Panc1 (cell line): Measurements from ENCODE around the gene AKAP6. TPM values are rescaled to one million over a fixed set of nuclear protein-coding genes. Genes with fewer than 3 reads are reported as not detected.

Experiments used
- ATAC-seq: fragments of 200-7000 bp; cut with Tn5 transposase; 2 replicates; pipeline ENCODE4 v1.9.1; 2020; ENCODE audit warnings: mild to moderate bottlenecking, moderate library complexity
- BruUV-seq: library from RNA; stranded (reverse); fragments of 400-500 nt; replicated peaks from 2 replicates; lab custom pipeline; 2021; lab: Mats Ljungman, UMichigan
- CTCF ChIA-PET: fragments of 300-600 bp; sonication (Branson Sonifier 250); formaldehyde crosslinking; loops from one replicate; lab custom pipeline; 2022; ENCODE audit warnings: antibody characterized with exemption; lab: Charles Lee
- POLR2A ChIA-PET: fragments of 300-600 bp; sonication (Branson Sonifier 250); formaldehyde crosslinking; loops from one replicate; lab custom pipeline; 2022; ENCODE audit warnings: antibody characterized with exemption; lab: Charles Lee
- DNase-seq: peaks from one replicate; pipeline ENCODE4 v3.0.0-alpha.2; 2010; ENCODE audit warnings: low read depth, low spot score
- H3K27ac ChIP-seq: 2 replicates; pipeline ENCODE4 v1.5.1; 2011; ENCODE audit warnings: mild to moderate bottlenecking, low read length, inconsistent platforms
- H3K27me3 ChIP-seq: fragments of 200-500 bp; sonication (Bioruptor generic); 2 replicates; pipeline ENCODE4 v1.6.0; 2014; ENCODE audit warnings: low read length, inconsistent platforms; ENCODE audit not compliant: control insufficient read depth, insufficient read depth
- H3K36me3 ChIP-seq: fragments of 200-500 bp; sonication (Bioruptor generic); 2 replicates; pipeline ENCODE4 v1.5.1; 2014; ENCODE audit warnings: inconsistent platforms, mild to moderate bottlenecking, low read length, moderate library complexity; ENCODE audit not compliant: control insufficient read depth, insufficient read depth
- H3K4me1 ChIP-seq: 2 replicates; pipeline ENCODE4 v1.5.1; 2011; ENCODE audit warnings: inconsistent platforms, mild to moderate bottlenecking, low read length, moderate library complexity; ENCODE audit not compliant: control insufficient read depth, insufficient read depth
- H3K4me3 ChIP-seq, 2 experiments: 2 replicates each; pipeline ENCODE4 v1.5.1; 2011 to 2012; ENCODE audit warnings: low read depth in 2 of 2, low read length in 2 of 2, mild to moderate bottlenecking in 2 of 2, inconsistent platforms in 1 of 2, moderate library complexity in 1 of 2
- H3K9me3 ChIP-seq: fragments of 200-500 bp; sonication (Bioruptor generic); 2 replicates; pipeline ENCODE4 v1.5.1; 2014; ENCODE audit warnings: low read depth, mild to moderate bottlenecking, inconsistent platforms, low read length, moderate library complexity; ENCODE audit not compliant: control insufficient read depth, insufficient read depth
- CTCF ChIP-seq: fragments of 450-650 bp; IDR thresholded peaks from 2 replicates; pipeline ENCODE4 v1.5.1; 2017; ENCODE audit warnings: mild to moderate bottlenecking
- POLR2AphosphoS5 ChIP-seq: IDR thresholded peaks from 2 replicates; pipeline ENCODE4 v1.6.1; 2012; ENCODE audit warnings: mild to moderate bottlenecking, low read depth, low read length, moderate library complexity
- REST ChIP-seq, 2 experiments: IDR thresholded peaks; 2 replicates each; pipeline ENCODE4 v1.6.1; 2011 to 2012; ENCODE audit warnings: low read depth in 2 of 2, control low read depth in 1 of 2, low read length in 1 of 2, mild to moderate bottlenecking in 1 of 2, moderate library complexity in 1 of 2; ENCODE audit not compliant: insufficient read depth in 1 of 2
- SIN3A ChIP-seq: IDR thresholded peaks from 2 replicates; pipeline ENCODE4 v1.6.1; 2012; ENCODE audit warnings: low read depth, mild to moderate bottlenecking, low read length, moderate library complexity, borderline replicate concordance; ENCODE audit not compliant: insufficient read depth
- TCF7L2 ChIP-seq: IDR thresholded peaks from 2 replicates; pipeline ENCODE4 v1.6.1; 2011; ENCODE audit warnings: mild to moderate bottlenecking, low read depth, low read length, inconsistent platforms
- in situ Hi-C: cut with HindIII; loops from 2 replicates; pipeline ENCODE4 v1.10.0; 2016; ENCODE audit warnings: low sequenced_read_pairs, low pct_unique_long_range_greater_than_20kb
- intact Hi-C: fragments of 100-400 bp; cut with micrococcal nuclease; formaldehyde crosslinking; loops from one replicate; pipeline ENCODE4 v1.10.0; 2022; ENCODE audit not compliant: unreplicated experiment
- total RNA-seq: library from RNA; stranded (reverse); gene quantifications from one replicate; pipeline ENCODE4 v1.2.1, GENCODE V29; 2021; ENCODE audit not compliant: unreplicated experiment

AKAP6 gene
- total RNA-seq, 1 experiment from 2014 or later, result 0.82 TPM

DNA sequence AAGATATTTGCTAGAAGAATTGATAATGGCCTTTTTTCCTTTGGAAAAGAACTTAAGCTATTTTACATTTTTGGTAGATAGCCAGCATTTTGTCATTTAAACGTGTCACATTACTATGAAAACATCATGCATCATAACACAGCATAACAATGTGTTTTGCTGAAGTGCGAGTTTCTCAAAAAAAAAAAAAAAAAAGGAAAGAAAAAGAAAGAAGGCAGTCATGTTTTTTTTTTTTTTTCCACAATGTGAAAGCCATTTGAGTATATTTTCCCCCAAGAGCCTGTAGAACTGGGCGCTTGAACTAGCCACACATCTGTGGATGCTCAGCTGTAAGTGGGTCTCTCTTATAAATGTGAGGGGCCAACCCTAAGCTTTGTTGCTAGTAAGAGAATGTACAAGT, 300.1 kb downstream of the AKAP6 start:
- TF ChIP-seq CTCF (no peak), TCF7L2 (no peak), SIN3A (no peak), REST (IDR thresholded peaks at IDR 0.05; ENCODE audit: insufficient read depth in 1 of 2, low read depth in 2 of 2, low read length in 1 of 2) (no peak), POLR2AphosphoS5 (no peak)
- ChIA-PET CTCF (no interaction called here), POLR2A (no interaction called here)
- DNase-seq (no peak), ATAC-seq (no peak)
- Histone ChIP-seq H3K27me3 (no peaks in the 10 kb centered on the region), H3K4me1 (no peaks in the 10 kb centered on the region), H3K4me3 (no peak overlapping the region), H3K36me3 (no peaks in the 10 kb centered on the region), H3K9me3 (no peaks in the 10 kb centered on the region), H3K27ac (no peak overlapping the region)
- intact Hi-C loops, result no loop called here
- in situ Hi-C loops, result no loop called here
- no TSS peak for BruUV-seq

GRCh38 chr14:32630701-32631100, 301.6 kb downstream of the AKAP6 start:
- H3K36me3 ChIP-seq, result no peaks in the 10 kb centered on the region
- CTCF ChIA-PET, result no interaction called here
- no TSS peak for BruUV-seq
- no peaks in the 10 kb centered on the region for H3K27me3 ChIP-seq
- no peaks in the 10 kb centered on the region for H3K9me3 ChIP-seq
- DNase-seq (no peak), ATAC-seq (no peak)
- H3K4me1 ChIP-seq, result no peaks in the 10 kb centered on the region
- in situ Hi-C loops, result no loop called here
- intact Hi-C loops, result no loop called here
- TF ChIP-seq TCF7L2, result no peak
- TF ChIP-seq CTCF, result no peak
- TF ChIP-seq POLR2AphosphoS5, result no peak
- TF ChIP-seq REST (IDR thresholded peaks at IDR 0.05; ENCODE audit: insufficient read depth in 1 of 2, low read depth in 2 of 2, low read length in 1 of 2), result no peak
- TF ChIP-seq SIN3A, result no peak
- no peak overlapping the region for H3K27ac ChIP-seq
- POLR2A ChIA-PET, result no interaction called here
- no peak overlapping the region for H3K4me3 ChIP-seq
